OCI-LY1 (cell line): ENCODE measurements around the gene C6.

Experiments used
- EZH2 ChIP-seq: fragments of 200-600 bp; sonication (generic), shearing (Covaris generic); IDR thresholded peaks from 2 replicates; pipeline ENCODE4 v1.8.0; 2017; ENCODE audit warnings: borderline replicate concordance, mixed run types, mild to moderate bottlenecking, antibody characterized with exemption, low read length, moderate library complexity, mixed read lengths
- TF ChIP-seq, protein P1 (sequence below): fragments of 200-600 bp; sonication (generic), shearing (Covaris generic); IDR thresholded peaks from 2 replicates; pipeline ENCODE4 v1.5.1; 2017; ENCODE audit warnings: mild to moderate bottlenecking, antibody characterized with exemption, low read length, moderate library complexity, mixed read lengths

DNA sequence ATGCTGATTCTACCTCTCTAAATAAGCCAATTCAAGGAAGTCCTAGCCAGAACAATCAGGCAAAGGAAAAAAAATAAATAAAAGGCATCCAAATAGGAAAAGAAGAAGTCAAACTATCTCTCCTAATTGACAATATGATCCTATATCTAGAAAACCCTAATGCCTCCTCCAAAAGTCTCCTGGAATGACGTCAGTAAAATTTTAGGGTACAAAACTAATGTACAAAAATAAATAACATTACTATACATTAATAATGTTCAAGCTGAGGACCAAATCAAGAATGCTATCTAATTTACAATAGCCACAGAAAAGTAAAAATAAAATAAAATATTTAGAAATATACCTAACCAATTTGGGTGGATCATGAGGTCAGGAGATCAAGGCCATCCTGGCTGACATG lies 33.8 kb upstream of the C6 start:
- TF ChIP-seq, protein P1, sequence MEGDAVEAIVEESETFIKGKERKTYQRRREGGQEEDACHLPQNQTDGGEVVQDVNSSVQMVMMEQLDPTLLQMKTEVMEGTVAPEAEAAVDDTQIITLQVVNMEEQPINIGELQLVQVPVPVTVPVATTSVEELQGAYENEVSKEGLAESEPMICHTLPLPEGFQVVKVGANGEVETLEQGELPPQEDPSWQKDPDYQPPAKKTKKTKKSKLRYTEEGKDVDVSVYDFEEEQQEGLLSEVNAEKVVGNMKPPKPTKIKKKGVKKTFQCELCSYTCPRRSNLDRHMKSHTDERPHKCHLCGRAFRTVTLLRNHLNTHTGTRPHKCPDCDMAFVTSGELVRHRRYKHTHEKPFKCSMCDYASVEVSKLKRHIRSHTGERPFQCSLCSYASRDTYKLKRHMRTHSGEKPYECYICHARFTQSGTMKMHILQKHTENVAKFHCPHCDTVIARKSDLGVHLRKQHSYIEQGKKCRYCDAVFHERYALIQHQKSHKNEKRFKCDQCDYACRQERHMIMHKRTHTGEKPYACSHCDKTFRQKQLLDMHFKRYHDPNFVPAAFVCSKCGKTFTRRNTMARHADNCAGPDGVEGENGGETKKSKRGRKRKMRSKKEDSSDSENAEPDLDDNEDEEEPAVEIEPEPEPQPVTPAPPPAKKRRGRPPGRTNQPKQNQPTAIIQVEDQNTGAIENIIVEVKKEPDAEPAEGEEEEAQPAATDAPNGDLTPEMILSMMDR, result no peak
- no peak for TF ChIP-seq EZH2
